Measurements from ENCODE around the gene RBM4. TPM values are rescaled to one million over a fixed set of nuclear protein-coding genes. Genes with fewer than 3 reads are reported as not detected.

RBM4 gene
- total RNA-seq, 1 donor from 2014 or later: 206 TPM

DNA sequence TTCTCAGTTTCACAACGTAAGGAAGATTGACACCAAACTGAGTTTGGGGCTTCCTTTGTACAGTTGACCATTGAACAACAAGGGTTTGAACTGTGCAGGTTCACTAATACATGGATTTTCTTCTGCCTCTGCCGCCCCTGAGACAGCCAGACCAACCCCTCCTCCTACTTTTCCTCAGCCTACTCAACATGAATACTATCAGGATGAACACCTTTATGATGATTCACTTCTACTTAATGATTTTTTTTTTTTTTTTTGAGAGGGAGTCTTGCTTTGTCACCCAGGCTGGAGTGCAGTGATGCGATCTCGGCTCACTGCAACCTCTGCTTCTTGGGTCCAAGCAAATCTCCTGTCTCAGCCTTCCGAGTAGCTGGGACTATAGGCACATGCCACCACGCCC, 14.6 kb downstream of the RBM4 start:
- Histone ChIP-seq H3K36me3 (peaks cover 24% of the 10 kb centered on the region), H3K4me2 (no peak overlapping the region), H3F3A (ENCODE audit: low read depth) (peaks cover 53% of the 10 kb centered on the region), H4K20me1 (ENCODE audit: low read depth) (peaks cover 81% of the 10 kb centered on the region), H3K27me3 (no peaks in the 10 kb centered on the region), H3K79me2 (ENCODE audit: low read depth) (peaks cover 100% of the 10 kb centered on the region), H3K4me1 (no peaks in the 10 kb centered on the region), H3K9me3 (ENCODE audit: low read depth) (no peaks in the 10 kb centered on the region), H3K4me3 (no peak overlapping the region), H3K9ac (no peak overlapping the region), H3K27ac (no peak overlapping the region), H2AFZ (replicated peaks) (no peak overlapping the region)
- Mint-ChIP-seq H3K27ac (no peak overlapping the region), H3K36me3 (peaks cover 33% of the 10 kb centered on the region), H3K4me3 (no peak overlapping the region), H3K27me3 (ENCODE audit: insufficient read depth, low read depth) (peaks cover 2% of the 10 kb centered on the region), H3K9me3 (no peaks in the 10 kb centered on the region), H3K4me1 (no peaks in the 10 kb centered on the region)
- DNase-seq (ENCODE audit: low spot score): no peak
- TF ChIP-seq, protein P1, sequence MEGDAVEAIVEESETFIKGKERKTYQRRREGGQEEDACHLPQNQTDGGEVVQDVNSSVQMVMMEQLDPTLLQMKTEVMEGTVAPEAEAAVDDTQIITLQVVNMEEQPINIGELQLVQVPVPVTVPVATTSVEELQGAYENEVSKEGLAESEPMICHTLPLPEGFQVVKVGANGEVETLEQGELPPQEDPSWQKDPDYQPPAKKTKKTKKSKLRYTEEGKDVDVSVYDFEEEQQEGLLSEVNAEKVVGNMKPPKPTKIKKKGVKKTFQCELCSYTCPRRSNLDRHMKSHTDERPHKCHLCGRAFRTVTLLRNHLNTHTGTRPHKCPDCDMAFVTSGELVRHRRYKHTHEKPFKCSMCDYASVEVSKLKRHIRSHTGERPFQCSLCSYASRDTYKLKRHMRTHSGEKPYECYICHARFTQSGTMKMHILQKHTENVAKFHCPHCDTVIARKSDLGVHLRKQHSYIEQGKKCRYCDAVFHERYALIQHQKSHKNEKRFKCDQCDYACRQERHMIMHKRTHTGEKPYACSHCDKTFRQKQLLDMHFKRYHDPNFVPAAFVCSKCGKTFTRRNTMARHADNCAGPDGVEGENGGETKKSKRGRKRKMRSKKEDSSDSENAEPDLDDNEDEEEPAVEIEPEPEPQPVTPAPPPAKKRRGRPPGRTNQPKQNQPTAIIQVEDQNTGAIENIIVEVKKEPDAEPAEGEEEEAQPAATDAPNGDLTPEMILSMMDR (IDR thresholded peaks at IDR 0.05): no peak
- TF ChIP-seq EZH2 (IDR thresholded peaks at IDR 0.05) (no peak), EZH2phosphoT487 (IDR thresholded peaks at IDR 0.05) (no peak)

DNA sequence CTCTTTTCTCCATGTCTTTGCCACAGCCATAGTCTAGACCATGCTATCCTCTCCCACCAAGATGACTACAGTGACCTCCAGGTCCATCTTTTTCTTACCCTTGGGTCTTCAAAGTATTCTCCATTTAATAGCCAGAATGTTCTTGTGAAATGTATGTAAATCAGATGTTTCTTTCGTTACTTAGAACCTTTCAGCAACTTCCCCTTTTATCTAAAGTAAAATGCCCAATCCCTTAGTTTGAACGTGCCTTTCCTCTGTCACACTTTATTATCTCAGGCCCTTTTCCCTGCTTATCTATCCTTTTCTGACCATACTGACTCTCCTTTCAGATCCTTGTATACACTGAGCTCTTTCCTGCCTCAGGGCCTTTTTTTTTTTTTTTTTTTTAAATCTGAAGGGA, 21.3 kb downstream of the RBM4 start:
- Mint-ChIP-seq H3K27me3 (ENCODE audit: insufficient read depth, low read depth) (no peaks in the 10 kb centered on the region), H3K27ac (no peak overlapping the region), H3K4me1 (no peaks in the 10 kb centered on the region), H3K36me3 (peaks cover 19% of the 10 kb centered on the region), H3K9me3 (no peaks in the 10 kb centered on the region), H3K4me3 (no peak overlapping the region)
- TF ChIP-seq EZH2phosphoT487 (IDR thresholded peaks at IDR 0.05): no peak
- TF ChIP-seq, protein P1 (IDR thresholded peaks at IDR 0.05): no peak
- no peak for TF ChIP-seq EZH2 (IDR thresholded peaks at IDR 0.05)
- no peak overlapping the region for H3K4me3 ChIP-seq
- H3K9me3 ChIP-seq (ENCODE audit: low read depth): no peaks in the 10 kb centered on the region
- peaks cover 4% of the 10 kb centered on the region for H3K36me3 ChIP-seq
- H3K4me2 ChIP-seq: no peak overlapping the region
- H3K27me3 ChIP-seq: no peaks in the 10 kb centered on the region
- peaks cover 25% of the 10 kb centered on the region for H3F3A ChIP-seq (ENCODE audit: low read depth)
- H3K79me2 ChIP-seq (ENCODE audit: low read depth): peaks cover 98% of the 10 kb centered on the region
- no peaks in the 10 kb centered on the region for H3K4me1 ChIP-seq
- peaks cover 81% of the 10 kb centered on the region for H4K20me1 ChIP-seq (ENCODE audit: low read depth)
- H3K9ac ChIP-seq: no peak overlapping the region
- H2AFZ ChIP-seq (replicated peaks): no peak overlapping the region
- no peak for DNase-seq (ENCODE audit: low spot score)
- peak overlapping the region; percentile 7 for H3K27ac ChIP-seq

DNA sequence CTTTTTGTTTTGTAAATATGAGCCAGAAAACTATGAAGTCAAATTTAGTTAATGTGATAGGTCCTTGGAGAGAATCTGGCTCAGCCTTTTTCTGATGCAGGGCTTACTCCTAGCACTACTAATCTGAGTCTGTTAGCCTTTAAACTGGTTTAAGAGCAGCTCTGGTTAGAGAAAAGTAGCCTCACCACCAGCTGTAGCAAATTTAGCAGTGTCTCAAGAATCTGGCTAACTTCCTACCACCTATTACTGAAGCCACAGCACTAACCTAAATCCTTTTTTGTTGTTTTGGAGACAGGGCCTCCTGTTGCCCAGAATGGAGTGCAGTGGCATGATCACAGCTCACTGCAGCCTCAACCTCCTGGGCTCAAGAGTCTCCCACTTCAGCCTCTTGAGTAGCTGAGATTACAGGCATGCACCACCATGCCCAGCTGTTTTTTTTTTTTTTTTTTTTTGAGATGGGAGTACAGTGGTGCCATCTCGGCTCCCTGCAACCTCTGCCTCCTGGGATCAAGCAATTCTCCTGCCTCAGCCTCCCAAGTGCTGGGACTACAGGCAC, 25.3 kb downstream of the RBM4 start:
- Histone ChIP-seq H3K4me2 (no peak overlapping the region), H3K27ac (peak overlapping the region; percentile 31), H3K4me3 (no peak overlapping the region), H3K9ac (no peak overlapping the region), H4K20me1 (ENCODE audit: low read depth) (peaks cover 91% of the 10 kb centered on the region), H3K27me3 (no peaks in the 10 kb centered on the region), H3K36me3 (peaks cover 5% of the 10 kb centered on the region), H3K79me2 (ENCODE audit: low read depth) (peaks cover 98% of the 10 kb centered on the region), H2AFZ (replicated peaks) (no peak overlapping the region), H3K9me3 (ENCODE audit: low read depth) (no peaks in the 10 kb centered on the region), H3F3A (ENCODE audit: low read depth) (peaks cover 56% of the 10 kb centered on the region), H3K4me1 (no peaks in the 10 kb centered on the region)
- DNase-seq (ENCODE audit: low spot score): no peak
- Mint-ChIP-seq H3K36me3 (peaks cover 33% of the 10 kb centered on the region), H3K4me3 (no peak overlapping the region), H3K27me3 (ENCODE audit: insufficient read depth, low read depth) (no peaks in the 10 kb centered on the region), H3K9me3 (no peaks in the 10 kb centered on the region), H3K4me1 (no peaks in the 10 kb centered on the region), H3K27ac (no peak overlapping the region)
- TF ChIP-seq EZH2phosphoT487 (IDR thresholded peaks at IDR 0.05) (no peak), EZH2 (IDR thresholded peaks at IDR 0.05) (no peak)
- TF ChIP-seq, protein P1 (IDR thresholded peaks at IDR 0.05): no peak

Measured in neural progenitor cell (in vitro differentiated cells).